Ovary (tissue), 3 donors: ENCODE results near the gene CEBPE.

Experiments
- POLR2A ChIP-seq: fragments of 450-650 bp; IDR thresholded peaks from one replicate; pipeline ENCODE4 v1.6.1; 2017; ENCODE audit warnings: antibody characterized with exemption, mild to moderate bottlenecking, moderate library complexity
- TF ChIP-seq, protein P1 (sequence below), 3 donors: fragments of 450-650 bp in 2 of 3; fragments of 200-600 bp in 1 of 3; IDR thresholded peaks; one replicate each; pipeline versions ENCODE4 v1.5.1 to v1.8.0; 2016 to 2022; ENCODE audit warnings: antibody characterized with exemption in 3 of 3, mild to moderate bottlenecking in 1 of 3
- donor health status: DM: no; HTN: no; CAD: no.

DNA sequence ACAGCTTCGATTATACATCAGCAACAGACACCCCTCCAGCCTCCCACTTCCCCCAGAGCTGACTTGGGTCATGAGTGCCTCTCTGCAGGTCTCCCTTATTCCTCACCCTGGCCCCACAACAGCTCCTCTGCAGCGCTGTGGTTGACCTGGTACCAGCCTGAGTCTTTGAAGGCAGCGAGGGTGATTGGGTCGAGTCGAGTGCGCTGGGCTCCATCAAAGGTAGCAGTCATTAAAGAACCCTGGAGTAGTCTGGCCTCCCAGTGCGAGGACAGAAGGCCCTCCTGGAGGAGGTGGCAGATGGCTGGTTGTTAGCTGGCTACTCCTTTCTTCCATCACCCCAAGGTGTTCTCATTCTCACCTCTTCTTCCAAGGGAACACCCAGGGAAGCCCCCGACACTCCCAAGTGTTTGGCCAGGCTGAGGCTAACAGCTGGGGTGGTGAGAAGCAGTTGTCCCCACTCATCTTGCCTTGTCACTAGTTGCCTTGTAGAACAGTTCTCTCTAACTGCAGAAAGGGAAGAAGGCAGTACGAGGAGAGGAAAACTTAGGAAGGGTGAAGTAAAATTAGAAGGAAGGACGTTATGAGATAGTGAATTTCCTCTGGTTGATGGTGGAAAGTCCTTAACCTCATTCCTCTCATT lies 16.9 kb downstream of the CEBPE start:
- TF ChIP-seq POLR2A: no peak
- TF ChIP-seq, protein P1, sequence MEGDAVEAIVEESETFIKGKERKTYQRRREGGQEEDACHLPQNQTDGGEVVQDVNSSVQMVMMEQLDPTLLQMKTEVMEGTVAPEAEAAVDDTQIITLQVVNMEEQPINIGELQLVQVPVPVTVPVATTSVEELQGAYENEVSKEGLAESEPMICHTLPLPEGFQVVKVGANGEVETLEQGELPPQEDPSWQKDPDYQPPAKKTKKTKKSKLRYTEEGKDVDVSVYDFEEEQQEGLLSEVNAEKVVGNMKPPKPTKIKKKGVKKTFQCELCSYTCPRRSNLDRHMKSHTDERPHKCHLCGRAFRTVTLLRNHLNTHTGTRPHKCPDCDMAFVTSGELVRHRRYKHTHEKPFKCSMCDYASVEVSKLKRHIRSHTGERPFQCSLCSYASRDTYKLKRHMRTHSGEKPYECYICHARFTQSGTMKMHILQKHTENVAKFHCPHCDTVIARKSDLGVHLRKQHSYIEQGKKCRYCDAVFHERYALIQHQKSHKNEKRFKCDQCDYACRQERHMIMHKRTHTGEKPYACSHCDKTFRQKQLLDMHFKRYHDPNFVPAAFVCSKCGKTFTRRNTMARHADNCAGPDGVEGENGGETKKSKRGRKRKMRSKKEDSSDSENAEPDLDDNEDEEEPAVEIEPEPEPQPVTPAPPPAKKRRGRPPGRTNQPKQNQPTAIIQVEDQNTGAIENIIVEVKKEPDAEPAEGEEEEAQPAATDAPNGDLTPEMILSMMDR (IDR thresholded peaks at IDR 0.05): no peak
